AG04450 (cell line): ENCODE measurements around the gene ZNF280A. TPM values are rescaled to one million over a fixed set of nuclear protein-coding genes. Genes with fewer than 3 reads are reported as not detected.

Experiments
- CTCF ChIA-PET: fragments of 300-600, 350-600 bp; formaldehyde crosslinking; extraction: SDS; loops from one replicate; lab custom pipeline; 2022; ENCODE audit warnings: antibody characterized with exemption, inconsistent platforms; lab: Charles Lee
- POLR2A ChIA-PET: fragments of 350-600 bp; formaldehyde crosslinking; extraction: SDS; loops from one replicate; lab custom pipeline; 2021; ENCODE audit warnings: antibody characterized with exemption, inconsistent platforms; lab: Yijun Ruan, JAX
- DNase-seq: peaks from one replicate; pipeline ENCODE4 v3.0.0-alpha.2; 2011; ENCODE audit warnings: low read depth, low spot score
- H3K27ac ChIP-seq: one replicate; pipeline ENCODE4 v1.5.1; 2012; ENCODE audit warnings: low read depth, low read length, control low read depth
- H3K27me3 ChIP-seq: one replicate; pipeline ENCODE4 v1.6.0; 2012; ENCODE audit warnings: low read length; ENCODE audit not compliant: control insufficient read depth, insufficient read depth
- H3K4me3 ChIP-seq: 2 replicates; pipeline ENCODE4 v1.5.1; 2011; ENCODE audit warnings: mild to moderate bottlenecking, low read depth, low read length, control low read depth
- H3K9me3 ChIP-seq: 2 replicates; pipeline ENCODE4 v1.5.1; 2012; ENCODE audit warnings: low read length; ENCODE audit not compliant: control insufficient read depth, insufficient read depth
- CTCF ChIP-seq: IDR thresholded peaks from 2 replicates; pipeline ENCODE4 v1.5.1; 2011; ENCODE audit warnings: low read depth, low read length, control low read depth, inconsistent platforms
- polyA plus RNA-seq: library from polyadenylated mRNA; depleted of rRNA; stranded (reverse); fragments of >200 nt; gene quantifications from 2 replicates; pipeline ENCODE4 v1.2.3, GENCODE V29; 2011

The ZNF280A gene
- polyA plus RNA-seq, 1 experiment, result not detected

DNA sequence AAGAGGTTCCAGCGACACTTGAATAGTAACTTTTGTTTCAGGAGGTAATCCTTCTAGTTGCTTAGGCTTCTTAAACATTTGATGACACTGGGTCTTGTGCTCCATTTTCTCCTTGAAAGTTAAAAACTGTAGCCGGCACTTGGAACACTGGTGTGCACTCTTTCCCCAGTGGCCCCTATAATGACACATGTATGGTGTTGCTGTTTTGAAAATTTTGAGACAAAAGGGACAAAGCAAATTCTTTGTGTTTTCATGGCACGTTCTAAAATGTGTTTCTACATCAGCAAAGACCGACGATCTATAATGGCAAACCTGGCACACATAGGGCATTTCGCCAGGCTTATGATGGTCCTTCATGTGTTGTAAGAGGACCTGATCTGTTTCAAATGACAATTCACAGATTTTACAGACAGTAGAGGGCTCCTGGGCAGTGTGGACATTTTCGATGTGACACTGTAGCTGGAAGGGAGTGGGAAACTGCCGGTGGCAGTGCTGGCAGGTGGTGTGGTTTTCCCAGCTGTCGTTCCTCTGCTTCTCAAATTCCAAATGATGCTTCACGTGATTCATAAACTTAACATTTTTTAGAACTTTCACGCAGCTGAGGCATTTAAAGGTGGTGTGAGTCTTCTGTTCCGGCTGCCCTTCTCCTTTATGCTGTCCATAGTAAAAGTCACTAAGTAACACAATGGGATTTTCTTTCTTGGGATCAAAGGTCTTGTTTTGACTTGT lies 32.0 kb downstream of the ZNF280A start:
- Histone ChIP-seq H3K27ac (no peak overlapping the region), H3K9me3 (no peaks in the 10 kb centered on the region), H3K4me3 (no peak overlapping the region), H3K27me3 (no peaks in the 10 kb centered on the region)
- TF ChIP-seq CTCF, result no peak
- no peak for DNase-seq
- ChIA-PET CTCF (interaction anchor here (1.0 to 1.5 kb wide), 3 partner anchors 35 to 99 kb away, joined by 4 to 5 read pairs (median 4); no protein-coding TSS in a partner anchor), POLR2A (no interaction called here)

GRCh38 chr22:22487059-22487458 lies 33.0 kb downstream of the ZNF280A start:
- Histone ChIP-seq H3K27ac (no peak overlapping the region), H3K4me3 (no peak overlapping the region), H3K9me3 (no peaks in the 10 kb centered on the region), H3K27me3 (no peaks in the 10 kb centered on the region)
- ChIA-PET CTCF (interaction anchor here (2.7 kb wide), 1 partner anchor 100 kb away, joined by 8 read pairs; no protein-coding TSS in a partner anchor), POLR2A (no interaction called here)
- TF ChIP-seq CTCF, result no peak
- DNase-seq, result no peak

GRCh38 chr22:22486132-22486899 lies 33.8 kb downstream of the ZNF280A start:
- DNase-seq, result no peak
- Histone ChIP-seq H3K27me3 (no peaks in the 10 kb centered on the region), H3K4me3 (no peak overlapping the region), H3K9me3 (no peaks in the 10 kb centered on the region), H3K27ac (no peak overlapping the region)
- TF ChIP-seq CTCF, result no peak
- ChIA-PET CTCF (interaction anchor here (0.6 to 2.7 kb wide), 3 partner anchors 21 to 101 kb away, joined by 3 to 8 read pairs (median 3); no protein-coding TSS in a partner anchor), POLR2A (no interaction called here)

- DNase-seq, result no peak
- H3K9me3 ChIP-seq, result no peaks in the 10 kb centered on the region
- no peaks in the 10 kb centered on the region for H3K27me3 ChIP-seq
- no peak overlapping the region for H3K4me3 ChIP-seq
- CTCF ChIA-PET, result interaction anchor here (0.6 to 2.7 kb wide), 3 partner anchors 20 to 102 kb away, joined by 3 to 8 read pairs (median 3); no protein-coding TSS in a partner anchor
- POLR2A ChIA-PET, result no interaction called here
- TF ChIP-seq CTCF, result no peak
- no peak overlapping the region for H3K27ac ChIP-seq
Measured at GRCh38 chr22:22485524-22485923, 34.5 kb downstream of the ZNF280A start.
